Astrocyte of the cerebellum (primary cell): ENCODE data around the gene ARHGAP23.
"Not testable (repeated sequence)": the region's sequence is repeated elsewhere in the genome, so short reads cannot be mapped to it uniquely, and the experiment has no call there.

Experiments used
- DNase-seq: peaks from one replicate; pipeline ENCODE4 v3.0.0-alpha.2; 2011; ENCODE audit warnings: low read depth
- H3K4me3 ChIP-seq: 2 replicates; pipeline ENCODE4 v1.5.1; 2011; ENCODE audit warnings: mild to moderate bottlenecking, low read depth, low read length, moderate library complexity
- CTCF ChIP-seq: IDR thresholded peaks from 2 replicates; pipeline ENCODE4 v1.5.1; 2012; ENCODE audit warnings: low read length, low read depth, moderate library complexity, mild to moderate bottlenecking; ENCODE audit errors: missing control alignments
- in situ Hi-C: cut with HindIII; loops from 2 replicates; pipeline ENCODE4 v1.10.0; 2017; ENCODE audit warnings: low sequenced_read_pairs

Gene ARHGAP23

DNA sequence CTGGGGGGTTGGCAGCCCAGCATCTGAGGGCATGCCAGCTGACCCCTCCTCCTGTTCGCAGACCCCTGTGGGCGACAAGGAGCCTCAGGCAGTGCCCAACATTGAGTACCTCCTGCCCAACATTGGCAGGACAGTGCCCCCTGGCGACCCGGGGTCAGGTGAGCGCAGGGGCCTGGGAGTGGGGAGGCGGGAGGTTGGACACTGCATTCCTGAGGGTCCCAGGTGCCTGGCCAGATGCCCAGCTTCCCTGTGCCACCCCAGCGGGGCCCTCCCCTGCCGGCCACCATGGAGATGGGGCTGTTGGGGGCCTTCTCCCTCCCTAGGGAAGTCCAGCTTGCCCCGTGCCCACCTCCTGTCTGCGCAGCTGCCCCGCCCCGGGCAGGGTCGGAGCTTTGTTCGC is 70.1 kb downstream of the ARHGAP23 start:
- DNase-seq, result no peak
- in situ Hi-C loops, result no loop called here
- no peak overlapping the region for H3K4me3 ChIP-seq
- TF ChIP-seq CTCF, result no peak

DNA sequence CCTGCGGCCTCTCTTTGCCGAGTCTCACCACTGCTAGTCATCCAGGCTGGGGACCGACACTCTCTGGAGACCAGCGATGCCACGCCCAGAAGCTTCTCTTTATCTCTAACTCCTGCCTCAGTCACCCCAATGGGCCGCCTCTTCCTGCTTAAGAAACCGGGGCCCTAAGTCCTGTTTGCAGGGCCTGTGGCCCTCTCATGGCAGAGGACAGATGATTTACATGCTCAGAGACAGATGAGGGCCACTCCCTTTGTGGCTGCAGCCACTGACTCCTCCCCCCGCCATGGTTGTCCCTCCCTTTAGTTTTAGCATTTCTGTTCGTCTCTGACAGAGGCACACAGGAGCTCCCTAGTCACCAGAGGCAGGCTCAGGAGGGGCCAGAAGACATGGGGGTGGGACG is 71.0 kb downstream of the ARHGAP23 start:
- H3K4me3 ChIP-seq, DNase-seq, in situ Hi-C loops: not testable (repeated sequence)

DNA sequence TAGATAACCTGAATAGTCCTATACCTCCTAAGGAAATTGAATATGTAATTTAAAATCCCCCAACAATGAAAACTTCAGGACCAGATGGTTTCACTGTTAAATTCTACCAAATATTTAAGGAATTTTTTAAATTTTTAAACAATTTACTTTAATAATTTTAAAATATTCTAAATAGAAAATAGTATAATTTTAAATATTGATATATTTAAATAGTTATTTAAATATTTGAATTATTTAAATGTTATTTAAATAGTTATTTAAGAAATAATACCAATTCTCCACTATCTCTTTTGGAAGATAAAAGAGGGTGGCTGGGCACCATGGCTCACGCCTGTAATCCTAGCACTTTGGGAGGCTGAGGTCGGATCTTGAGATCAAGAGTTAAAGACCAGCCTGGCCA is 73.5 kb downstream of the ARHGAP23 start:
- DNase-seq, in situ Hi-C loops, H3K4me3 ChIP-seq: not testable (repeated sequence)

GRCh38 chr17:38503286-38503913 is 75.1 kb downstream of the ARHGAP23 start:
- in situ Hi-C loops, H3K4me3 ChIP-seq, DNase-seq: not testable (repeated sequence)

GRCh38 chr17:38504216-38504615 is 76.0 kb downstream of the ARHGAP23 start:
- TF ChIP-seq CTCF, result no peak
- in situ Hi-C loops, result no loop called here
- DNase-seq, result no peak
- no peak overlapping the region for H3K4me3 ChIP-seq

GRCh38 chr17:38507436-38507835 is 79.2 kb downstream of the ARHGAP23 start:
- no peak for TF ChIP-seq CTCF
- no peak overlapping the region for H3K4me3 ChIP-seq
- in situ Hi-C loops, result no loop called here
- DNase-seq, result no peak

GRCh38 chr17:38507921-38508569 is 79.8 kb downstream of the ARHGAP23 start:
- DNase-seq, result no peak
- in situ Hi-C loops, result no loop called here
- no peak for TF ChIP-seq CTCF
- no peak overlapping the region for H3K4me3 ChIP-seq

DNA sequence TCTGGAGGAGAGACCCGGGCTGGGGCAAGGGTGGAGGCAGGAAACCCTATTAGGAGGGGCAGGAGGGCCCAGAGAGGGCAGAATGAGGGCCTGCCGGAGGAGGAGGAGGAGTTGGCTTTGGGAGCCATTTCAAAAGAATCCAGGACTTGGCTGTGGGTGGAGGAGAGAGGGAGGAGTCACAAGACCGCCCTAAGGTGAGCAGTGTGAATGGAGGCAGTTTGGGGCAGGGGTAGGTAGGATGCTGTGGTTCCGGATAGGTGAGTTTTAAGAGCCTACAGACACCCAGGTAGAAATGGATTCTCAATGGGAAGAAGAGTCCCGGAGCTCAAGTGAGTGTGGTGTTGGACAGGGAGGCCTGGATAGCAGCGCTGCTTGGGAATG is 80.3 kb downstream of the ARHGAP23 start:
- H3K4me3 ChIP-seq, result no peak overlapping the region
- DNase-seq, result no peak
- no peak for TF ChIP-seq CTCF
- in situ Hi-C loops, result no loop called here
